Measurements from ENCODE around the gene WDR18. TPM values are rescaled to one million over a fixed set of nuclear protein-coding genes. Genes with fewer than 3 reads are reported as not detected.

Gene WDR18
- total and polyA plus RNA-seq, 4 donors, result 36.6 to 60.2 (median 45.7) TPM

- Histone ChIP-seq H3K9me3 (ENCODE audit: control insufficient read depth in 4 of 4, insufficient read depth in 3 of 4, low read length in 3 of 4) (no peaks in the 10 kb centered on the region), H3K27ac (ENCODE audit: low read depth in 1 of 2, low read length in 1 of 2) (peak overlapping the region; percentile 73 to 97), H3K36me3 (ENCODE audit: control insufficient read depth in 4 of 4, insufficient read depth in 4 of 4, low read length in 4 of 4) (peaks cover 6 to 17% (median 8%) of the 10 kb centered on the region in 4 donors), H3K9ac (ENCODE audit: insufficient read depth in 1 of 2, low read length in 2 of 2) (peak overlapping the region in 1 of 2 donors; percentile 42), H3K27me3 (ENCODE audit: control insufficient read depth in 3 of 3, insufficient read depth in 3 of 3, low read length in 2 of 3) (no peaks in the 10 kb centered on the region), H3K4me3 (peak overlapping the region; percentile 80), H3K4me1 (ENCODE audit: control insufficient read depth in 5 of 5, insufficient read depth in 5 of 5, low read length in 5 of 5) (peaks cover 0 to 14% (median 0%) of the 10 kb centered on the region in 5 donors)
- ATAC-seq (ENCODE audit: insufficient read depth, low FRiP score) (peak; percentile 56), DNase-seq (peak; percentile 95 to 96 (median 96))
- WGBS, 2 donors, result 2% methylated on average over 47 to 58 of the region's 58 CpGs
- no peak for TF ChIP-seq CTCF (IDR thresholded peaks at IDR 0.05; ENCODE audit: control extremely low read depth, extremely low read depth)
Measured at GRCh38 chr19:1028062-1028926, 44.1 kb downstream of the WDR18 start.

GRCh38 chr19:1032264-1032867 is 48.2 kb downstream of the WDR18 start:
- WGBS, 2 donors, result 90% methylated on average over 20 of the region's 20 CpGs
- no peaks in the 10 kb centered on the region for H3K27me3 ChIP-seq (ENCODE audit: control insufficient read depth in 3 of 3, insufficient read depth in 3 of 3, low read length in 2 of 3)
- H3K9me3 ChIP-seq (ENCODE audit: control insufficient read depth in 4 of 4, insufficient read depth in 3 of 4, low read length in 3 of 4), result no peaks in the 10 kb centered on the region
- H3K36me3 ChIP-seq (ENCODE audit: control insufficient read depth in 4 of 4, insufficient read depth in 4 of 4, low read length in 4 of 4), result peaks cover 6 to 29% (median 9%) of the 10 kb centered on the region in 4 donors
- no peak overlapping the region for H3K4me3 ChIP-seq
- H3K4me1 ChIP-seq (ENCODE audit: control insufficient read depth in 5 of 5, insufficient read depth in 5 of 5, low read length in 5 of 5), result peaks cover 0 to 12% (median 0%) of the 10 kb centered on the region in 5 donors
- no peak overlapping the region for H3K27ac ChIP-seq (ENCODE audit: low read depth in 1 of 2, low read length in 1 of 2)
- TF ChIP-seq CTCF (IDR thresholded peaks at IDR 0.05; ENCODE audit: control extremely low read depth, extremely low read depth), result no peak
- DNase-seq (no peak), ATAC-seq (ENCODE audit: insufficient read depth, low FRiP score) (no peak)
- H3K9ac ChIP-seq (ENCODE audit: insufficient read depth in 1 of 2, low read length in 2 of 2), result no peak overlapping the region

- no peak for TF ChIP-seq CTCF (IDR thresholded peaks at IDR 0.05; ENCODE audit: control extremely low read depth, extremely low read depth)
- Histone ChIP-seq H3K9ac (ENCODE audit: insufficient read depth in 1 of 2, low read length in 2 of 2) (no peak overlapping the region), H3K27ac (ENCODE audit: low read depth in 1 of 2, low read length in 1 of 2) (no peak overlapping the region), H3K4me3 (no peak overlapping the region), H3K36me3 (ENCODE audit: control insufficient read depth in 4 of 4, insufficient read depth in 4 of 4, low read length in 4 of 4) (peaks cover 7 to 28% (median 12%) of the 10 kb centered on the region in 4 donors), H3K27me3 (ENCODE audit: control insufficient read depth in 3 of 3, insufficient read depth in 3 of 3, low read length in 2 of 3) (no peaks in the 10 kb centered on the region), H3K4me1 (ENCODE audit: control insufficient read depth in 5 of 5, insufficient read depth in 5 of 5, low read length in 5 of 5) (peaks cover 0 to 16% (median 1%) of the 10 kb centered on the region in 5 donors), H3K9me3 (ENCODE audit: control insufficient read depth in 4 of 4, insufficient read depth in 3 of 4, low read length in 3 of 4) (no peaks in the 10 kb centered on the region)
- no peak for DNase-seq
- WGBS, 2 donors, result 91 to 94% methylated on average over 28 to 29 of the region's 29 CpGs
- ATAC-seq (ENCODE audit: insufficient read depth, low FRiP score), result no peak
Measured at GRCh38 chr19:1035998-1036621, 52.0 kb downstream of the WDR18 start.

Data from lung (tissue), 12 donors.